NCI-H1105 (cell line): ENCODE data around the gene MS4A14.
A peak's percentile ranks its signal among the peaks of the same experiment; 100 is the strongest.
"Not testable (repeated sequence)": the region's sequence is repeated elsewhere in the genome, so short reads cannot be mapped to it uniquely, and the experiment has no call there.

Experiments
- DNase-seq: peaks from one replicate; lab custom pipeline; 2025; lab: John Stamatoyannopoulos, UW

Gene MS4A14

GRCh38 chr11:60389279-60389910 is 6.9 kb upstream of the MS4A14 start:
- DNase-seq: no peak

GRCh38 chr11:60390419-60390818 is 5.8 kb upstream of the MS4A14 start:
- DNase-seq: no peak

DNA sequence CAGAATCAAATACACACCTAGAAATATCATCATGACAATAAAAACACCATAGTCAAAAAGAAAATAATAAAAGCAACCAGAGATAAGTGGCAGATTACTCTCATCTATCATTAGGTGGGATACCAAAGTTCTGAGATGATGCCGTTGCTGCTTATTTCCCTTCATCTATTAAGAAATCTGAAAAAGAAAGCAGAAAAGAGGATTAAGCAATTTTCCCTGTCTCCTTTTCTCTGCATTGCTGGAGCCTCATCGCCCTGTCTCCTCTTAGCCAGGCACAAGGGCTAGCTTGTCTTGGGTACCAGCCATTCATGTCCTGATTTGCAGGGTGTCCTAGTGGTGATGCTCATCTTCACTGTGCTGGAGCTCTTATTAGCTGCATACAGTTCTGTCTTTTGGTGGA is 3.9 kb upstream of the MS4A14 start:
- DNase-seq: no peak

DNA sequence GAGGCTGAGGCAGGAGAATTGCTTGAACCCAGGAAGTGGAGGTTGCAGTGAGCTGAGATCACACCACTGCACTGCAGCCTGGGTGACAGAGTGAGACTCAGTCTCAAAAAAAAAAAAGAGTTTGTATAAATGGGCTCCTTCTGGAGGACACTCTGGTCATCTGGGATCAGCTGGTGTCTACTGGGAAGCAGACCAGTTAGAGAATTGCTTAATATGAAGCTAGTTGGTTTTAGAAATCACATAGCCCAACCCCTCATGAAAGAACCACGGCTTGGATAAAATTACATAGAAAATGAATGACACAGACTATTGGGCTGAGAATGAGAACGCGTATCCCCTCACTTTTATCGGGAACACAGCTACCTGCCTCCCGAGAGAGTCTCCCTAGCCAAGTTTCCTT is 3.2 kb upstream of the MS4A14 start:
- DNase-seq: no peak

- no peak for DNase-seq
Observed at GRCh38 chr11:60394666-60395380, 1.4 kb upstream of the MS4A14 start.

DNA sequence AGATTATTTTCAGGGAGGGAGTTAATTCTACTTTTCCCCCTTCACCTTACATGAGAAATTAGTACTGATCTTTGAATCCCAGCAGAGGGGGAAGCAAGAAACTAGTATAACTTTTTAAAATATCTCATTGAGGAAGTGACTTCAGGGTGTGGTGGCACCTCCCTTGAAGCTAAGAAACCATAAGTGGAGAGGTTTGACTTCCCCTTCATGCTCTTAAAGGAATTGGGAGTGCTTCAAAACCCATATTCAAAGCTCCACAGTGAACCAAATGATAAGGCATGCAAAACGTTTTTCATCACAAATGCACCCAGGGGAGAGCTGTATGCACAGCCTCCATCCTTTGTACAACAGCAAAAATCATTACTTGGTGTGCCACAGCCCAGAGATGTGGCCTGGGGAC is 540 bp downstream of the MS4A14 start:
- no peak for DNase-seq

- no peak for DNase-seq
Observed at GRCh38 chr11:60420015-60420414, 23.8 kb downstream of the MS4A14 start.

- DNase-seq: no peak
Observed at GRCh38 chr11:60422609-60423008, 26.4 kb downstream of the MS4A14 start.

GRCh38 chr11:60428517-60428916 is 32.3 kb downstream of the MS4A14 start:
- peak; percentile 5 for DNase-seq

- no peak for DNase-seq
Observed at GRCh38 chr11:60429272-60429671, 33.0 kb downstream of the MS4A14 start, which contains the start of gene MS4A5. TSS of gene MS4A5 (plus strand) at chr11:60429572. CDS start at chr11:60429675, 103 bp downstream.

DNA sequence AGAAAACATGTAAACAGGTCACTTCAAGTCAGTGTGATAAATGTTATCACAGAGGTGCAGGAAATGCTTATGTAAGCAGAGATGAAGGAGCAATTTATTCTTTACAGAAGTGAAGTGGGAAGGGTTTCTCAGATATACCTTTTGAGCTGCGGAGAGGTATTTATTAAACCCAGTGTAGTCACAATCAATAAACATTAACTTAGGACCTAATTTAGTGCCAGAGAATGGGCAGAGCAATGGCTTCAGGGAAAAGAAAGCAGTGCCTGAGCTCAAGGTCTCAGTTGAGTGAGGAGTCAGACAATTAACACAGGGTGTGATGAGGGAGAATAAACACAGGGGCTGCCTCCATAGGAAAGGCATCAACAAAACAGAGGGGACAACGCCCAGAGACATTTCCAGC is 35.0 kb downstream of the MS4A14 start:
- DNase-seq: no peak

GRCh38 chr11:60433401-60433800 is 37.1 kb downstream of the MS4A14 start:
- no peak for DNase-seq

DNA sequence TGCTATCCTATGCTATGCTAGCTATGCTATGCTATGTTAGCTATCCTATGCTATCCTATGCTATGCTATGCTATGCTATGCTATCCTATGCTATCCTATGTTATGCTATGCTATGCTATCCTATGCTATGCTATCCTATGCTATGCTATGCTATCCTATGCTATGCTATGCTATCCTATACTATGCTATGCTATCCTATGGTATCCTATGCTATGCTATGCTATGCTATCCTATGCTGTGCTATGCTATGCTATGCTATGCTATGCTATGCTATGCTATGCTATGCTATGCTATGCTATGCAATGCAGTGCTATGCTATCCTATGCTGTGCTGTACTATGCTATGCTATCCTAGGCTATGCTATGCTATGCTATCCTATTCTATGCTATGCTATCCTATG is 50.8 kb downstream of the MS4A14 start:
- no peak for DNase-seq

GRCh38 chr11:60447846-60448245 is 51.6 kb downstream of the MS4A14 start:
- DNase-seq: no peak

DNA sequence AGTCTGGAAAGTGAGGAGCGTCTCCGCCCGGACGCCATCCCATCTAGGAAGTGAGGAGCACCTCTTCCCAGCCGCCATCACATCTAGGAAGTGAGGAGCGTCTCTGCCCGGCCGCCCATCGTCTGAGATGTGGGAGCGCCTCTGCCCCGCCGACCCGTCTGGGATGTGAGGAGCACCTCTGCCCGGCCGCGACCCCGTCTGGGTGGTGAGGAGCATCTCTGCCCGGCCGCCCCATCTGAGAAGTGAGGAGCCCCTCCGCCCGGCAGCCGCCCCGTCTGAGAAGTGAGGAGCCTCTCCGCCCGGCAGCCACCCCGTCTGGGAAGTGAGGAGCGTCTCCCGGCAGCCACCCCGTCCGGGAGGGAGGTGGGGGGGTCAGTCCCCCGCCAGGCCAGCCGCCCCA is 54.9 kb downstream of the MS4A14 start:
- DNase-seq: not testable (repeated sequence)

- DNase-seq: no peak
Observed at GRCh38 chr11:60454212-60454611, 58.0 kb downstream of the MS4A14 start.

DNA sequence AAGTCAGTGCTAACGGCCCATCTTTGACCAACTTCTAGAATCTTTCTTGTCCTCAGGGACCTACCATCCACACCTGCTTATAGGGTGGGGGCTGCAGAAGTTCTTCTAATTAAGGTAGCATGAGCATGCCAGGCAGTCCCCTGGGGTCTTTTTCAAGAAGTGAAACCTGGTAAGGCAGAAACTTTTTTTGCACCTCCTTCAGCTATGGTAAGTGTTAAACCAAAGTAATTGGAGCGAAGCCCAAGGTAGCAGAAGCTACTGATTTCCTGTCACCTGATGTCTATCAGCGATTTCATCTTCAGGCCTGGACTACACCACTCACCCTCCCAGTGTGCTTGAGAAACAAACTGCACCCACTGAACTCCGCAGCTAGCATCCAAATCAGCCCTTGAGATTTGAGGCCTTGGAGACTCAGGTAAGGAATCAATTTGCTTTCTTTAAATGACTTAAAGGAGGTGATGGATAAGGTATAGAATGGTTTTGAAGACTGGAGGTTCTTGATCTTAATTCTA is 59.3 kb downstream of the MS4A14 start, which contains the start of gene MS4A1:
Gene MS4A1, plus strand, starts transcription at position 317 of the 512 bp plus-strand sequence. CDS start 6,528 bp downstream, outside the sequence.
- DNase-seq: no peak

DNA sequence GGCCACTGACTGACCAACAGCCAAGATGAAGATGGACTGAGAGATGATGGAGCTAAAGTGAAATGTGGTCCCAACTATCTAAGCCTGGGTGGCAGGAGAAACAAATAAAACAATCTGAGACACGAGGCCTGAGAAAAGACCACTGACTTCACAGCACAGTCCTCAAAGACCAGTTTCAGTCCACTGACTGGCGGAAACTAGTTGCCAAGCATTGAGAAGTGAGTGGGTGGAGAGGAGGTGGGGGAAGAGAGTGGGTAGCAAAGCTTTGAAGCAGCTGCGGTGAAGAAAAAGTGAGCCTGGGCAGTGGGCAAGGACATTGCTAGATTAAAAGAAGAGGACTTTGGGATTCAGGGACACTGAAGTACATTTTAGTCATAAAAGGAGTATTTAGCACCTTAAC is 61.3 kb downstream of the MS4A14 start:
- no peak for DNase-seq

GRCh38 chr11:60459345-60459744 is 63.1 kb downstream of the MS4A14 start:
- no peak for DNase-seq
